Mucosa of stomach (tissue), 1 donor: Measurements from ENCODE around the gene HSPA6.

Experiments
- H3K27me3 ChIP-seq: one replicate; pipeline ENCODE4 v1.7.0; 2013; ENCODE audit warnings: mild to moderate bottlenecking, low read length; ENCODE audit not compliant: control insufficient read depth, insufficient read depth
- H3K36me3 ChIP-seq: one replicate; pipeline ENCODE4 v1.7.0; 2013; ENCODE audit warnings: low read length; ENCODE audit not compliant: control insufficient read depth, insufficient read depth
- H3K4me1 ChIP-seq: one replicate; pipeline ENCODE4 v1.7.0; 2013; ENCODE audit warnings: mild to moderate bottlenecking, low read length; ENCODE audit not compliant: control insufficient read depth, insufficient read depth
- H3K4me3 ChIP-seq: one replicate; pipeline ENCODE4 v1.7.0; 2013; ENCODE audit warnings: low read length
- H3K9ac ChIP-seq: one replicate; pipeline ENCODE4 v1.7.0; 2013; ENCODE audit warnings: mild to moderate bottlenecking, low read length, moderate library complexity
- H3K9me3 ChIP-seq: one replicate; pipeline ENCODE4 v1.7.0; 2013; ENCODE audit warnings: mild to moderate bottlenecking, low read length, moderate library complexity; ENCODE audit not compliant: control insufficient read depth
- donor health status: Pancreatic carcinoma.

The HSPA6 gene

GRCh38 chr1:161494091-161494735 lies 30.1 kb upstream of the HSPA6 start:
- H3K27me3 ChIP-seq = peaks cover 31% of the 10 kb centered on the region

GRCh38 chr1:161495490-161495889 lies 28.9 kb upstream of the HSPA6 start:
- H3K27me3 ChIP-seq = peaks cover 27% of the 10 kb centered on the region
- no peak overlapping the region for H3K4me3 ChIP-seq

More at GRCh38 chr1:161494091-161494735, 30.1 kb upstream of the HSPA6 start:
- no peaks in the 10 kb centered on the region for H3K9me3 ChIP-seq
- no peaks in the 10 kb centered on the region for H3K4me1 ChIP-seq
- H3K4me3 ChIP-seq = no peak overlapping the region
- no peaks in the 10 kb centered on the region for H3K36me3 ChIP-seq
- no peak overlapping the region for H3K9ac ChIP-seq

GRCh38 chr1:161497961-161498360 lies 26.4 kb upstream of the HSPA6 start:
- H3K9me3 ChIP-seq = no peaks in the 10 kb centered on the region
- H3K9ac ChIP-seq = no peak overlapping the region
- H3K27me3 ChIP-seq = peaks cover 22% of the 10 kb centered on the region
- no peaks in the 10 kb centered on the region for H3K4me1 ChIP-seq
- no peaks in the 10 kb centered on the region for H3K36me3 ChIP-seq
- no peak overlapping the region for H3K4me3 ChIP-seq

More at GRCh38 chr1:161495490-161495889, 28.9 kb upstream of the HSPA6 start:
- Histone ChIP-seq H3K36me3 (no peaks in the 10 kb centered on the region), H3K9me3 (no peaks in the 10 kb centered on the region), H3K9ac (no peak overlapping the region), H3K4me1 (no peaks in the 10 kb centered on the region)

- no peak overlapping the region for H3K4me3 ChIP-seq
- peaks cover 21% of the 10 kb centered on the region for H3K27me3 ChIP-seq
- H3K9me3 ChIP-seq = no peaks in the 10 kb centered on the region
- no peak overlapping the region for H3K9ac ChIP-seq
- H3K36me3 ChIP-seq = no peaks in the 10 kb centered on the region
- H3K4me1 ChIP-seq = no peaks in the 10 kb centered on the region
These were observed 25.7 kb upstream of the HSPA6 start for GRCh38 chr1:161498646-161499045.

DNA sequence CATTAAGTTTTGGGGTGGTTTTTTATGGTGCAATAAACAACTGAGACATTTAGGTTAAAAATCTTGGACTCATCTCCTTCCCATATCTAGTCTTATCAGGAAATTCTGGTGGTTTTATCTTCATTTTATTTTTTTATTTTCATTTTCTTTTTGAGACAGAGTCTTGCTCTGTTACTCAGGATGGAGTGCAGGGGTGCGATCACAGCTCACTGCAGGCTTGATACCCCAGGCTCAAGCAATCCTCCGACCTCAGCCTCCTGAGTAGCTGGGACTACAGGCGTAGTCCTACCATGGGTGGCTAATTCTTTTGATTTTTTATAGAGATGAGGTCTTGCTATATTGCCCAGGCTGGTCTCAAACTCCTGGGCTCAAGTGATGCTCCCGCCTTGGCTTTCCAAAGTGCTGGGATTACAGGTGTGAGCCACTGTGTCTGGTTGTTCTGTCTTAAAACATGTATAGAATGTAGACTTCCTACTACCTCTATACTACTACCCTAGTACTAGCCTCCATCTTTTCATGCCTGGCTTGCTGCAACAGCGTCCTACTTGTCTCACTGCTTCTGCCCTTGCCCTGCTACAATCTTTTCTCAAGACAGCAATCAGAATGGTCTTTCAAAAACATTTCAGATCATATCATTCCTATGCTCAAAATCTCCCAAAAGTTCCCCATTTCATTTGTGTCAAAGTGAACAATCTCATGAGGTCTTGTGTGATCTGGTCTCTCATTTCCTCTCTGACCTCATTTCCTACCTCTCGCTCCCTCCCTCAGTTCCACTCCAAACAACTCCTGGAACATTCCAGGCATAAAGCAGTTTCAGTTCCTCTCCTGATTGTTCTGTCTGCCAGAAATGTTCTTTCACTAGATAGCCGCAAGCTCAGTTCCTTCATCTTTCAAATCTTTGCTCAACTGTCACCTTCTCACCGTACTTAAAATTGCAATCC lies 25.0 kb upstream of the HSPA6 start:
- no peaks in the 10 kb centered on the region for H3K36me3 ChIP-seq
- H3K9ac ChIP-seq = no peak overlapping the region
- H3K27me3 ChIP-seq = peaks cover 16% of the 10 kb centered on the region

DNA sequence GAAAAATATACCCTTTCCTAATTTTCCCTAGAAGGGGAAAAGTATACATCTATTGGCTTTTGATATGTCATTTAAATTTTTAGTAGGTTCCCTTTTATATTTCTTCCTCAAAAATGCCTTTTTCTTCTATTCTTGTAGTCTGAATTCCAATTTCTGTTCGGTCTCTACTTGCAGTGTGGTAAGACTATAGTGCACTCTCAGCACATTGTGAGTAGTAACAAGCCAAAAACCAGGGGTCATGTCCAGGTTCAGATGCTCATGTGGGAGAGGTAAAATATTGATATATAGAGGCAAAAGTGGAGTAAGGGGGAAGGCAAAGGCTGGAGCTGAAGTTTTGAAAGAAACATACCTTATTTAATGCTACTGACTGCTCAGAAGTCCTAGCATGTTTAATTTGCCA lies 23.1 kb upstream of the HSPA6 start:
- Histone ChIP-seq H3K27me3 (peaks cover 15% of the 10 kb centered on the region), H3K4me3 (no peak overlapping the region), H3K4me1 (no peaks in the 10 kb centered on the region), H3K9me3 (no peaks in the 10 kb centered on the region), H3K36me3 (no peaks in the 10 kb centered on the region), H3K9ac (no peak overlapping the region)

More for the DNA sequence above, 25.0 kb upstream of the HSPA6 start:
- Histone ChIP-seq H3K4me1 (no peaks in the 10 kb centered on the region), H3K4me3 (no peak overlapping the region), H3K9me3 (no peaks in the 10 kb centered on the region)

GRCh38 chr1:161502181-161502580 lies 22.2 kb upstream of the HSPA6 start:
- no peaks in the 10 kb centered on the region for H3K36me3 ChIP-seq
- no peak overlapping the region for H3K4me3 ChIP-seq
- peaks cover 15% of the 10 kb centered on the region for H3K27me3 ChIP-seq
- H3K9ac ChIP-seq = no peak overlapping the region
- no peaks in the 10 kb centered on the region for H3K9me3 ChIP-seq
- H3K4me1 ChIP-seq = no peaks in the 10 kb centered on the region

DNA sequence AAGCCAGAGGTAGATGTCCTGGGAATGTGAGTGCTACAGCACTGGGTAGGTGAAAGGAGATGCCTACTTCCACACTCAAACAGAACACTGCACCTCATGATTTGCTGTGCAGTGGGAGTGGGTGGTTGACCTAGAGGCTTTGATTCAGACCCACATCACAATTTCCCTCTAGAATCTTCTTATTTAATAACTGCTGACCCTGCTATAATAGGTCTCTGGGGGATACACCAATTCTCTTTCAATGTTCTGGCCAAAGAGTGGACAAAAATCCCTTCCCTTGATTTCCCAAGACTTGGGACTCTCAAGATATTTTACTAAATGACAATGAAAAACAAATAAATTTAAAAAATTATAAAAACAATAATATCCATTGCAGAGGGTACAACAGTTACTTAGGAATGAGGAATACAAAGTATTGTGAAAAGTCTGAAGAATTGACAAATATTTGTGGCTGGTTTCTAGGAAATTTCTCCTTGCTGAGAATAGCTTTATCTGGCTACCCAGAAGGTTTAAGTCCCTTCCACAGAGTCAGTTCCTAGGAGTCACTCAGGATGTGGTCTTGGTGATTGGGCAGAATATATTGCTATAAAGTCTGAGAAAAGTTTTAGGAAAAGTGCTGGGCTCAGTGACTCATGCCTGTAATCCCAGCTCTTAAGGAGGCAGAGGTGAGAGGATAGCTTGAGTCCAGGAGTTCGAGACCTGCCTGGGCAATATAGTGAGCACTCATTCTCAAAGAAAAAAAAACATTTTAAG lies 21.5 kb upstream of the HSPA6 start:
- Histone ChIP-seq H3K9ac (no peak overlapping the region), H3K4me1 (no peaks in the 10 kb centered on the region), H3K4me3 (no peak overlapping the region), H3K9me3 (no peaks in the 10 kb centered on the region), H3K36me3 (no peaks in the 10 kb centered on the region), H3K27me3 (peaks cover 15% of the 10 kb centered on the region)

- no peaks in the 10 kb centered on the region for H3K9me3 ChIP-seq
- H3K27me3 ChIP-seq = peaks cover 15% of the 10 kb centered on the region
- H3K4me3 ChIP-seq = no peak overlapping the region
- no peaks in the 10 kb centered on the region for H3K36me3 ChIP-seq
- H3K4me1 ChIP-seq = no peaks in the 10 kb centered on the region
- H3K9ac ChIP-seq = no peak overlapping the region
These were observed 21.0 kb upstream of the HSPA6 start for GRCh38 chr1:161503394-161503748.

- Histone ChIP-seq H3K4me3 (no peak overlapping the region), H3K9ac (peak overlapping the region; percentile 35), H3K4me1 (no peaks in the 10 kb centered on the region), H3K27me3 (peaks cover 5% of the 10 kb centered on the region), H3K9me3 (no peaks in the 10 kb centered on the region), H3K36me3 (no peaks in the 10 kb centered on the region)
These were observed 18.7 kb upstream of the HSPA6 start for GRCh38 chr1:161505686-161506085.

- no peaks in the 10 kb centered on the region for H3K36me3 ChIP-seq
- no peaks in the 10 kb centered on the region for H3K4me1 ChIP-seq
- no peaks in the 10 kb centered on the region for H3K9me3 ChIP-seq
- H3K9ac ChIP-seq = no peak overlapping the region
- H3K27me3 ChIP-seq = peaks cover 5% of the 10 kb centered on the region
- no peak overlapping the region for H3K4me3 ChIP-seq
These were observed 17.8 kb upstream of the HSPA6 start for GRCh38 chr1:161506336-161507223.
